Ectodermal cell (in vitro differentiated cells): ENCODE results near the gene EFEMP2.
"Not testable (repeated sequence)": the region's sequence is repeated elsewhere in the genome, so short reads cannot be mapped to it uniquely, and the experiment has no call there.

ENCODE experiments used
- H3K27ac ChIP-seq: 2 replicates; pipeline ENCODE4 v1.7.0; 2013; ENCODE audit warnings: mild to moderate bottlenecking, low read depth, low read length; ENCODE audit not compliant: insufficient read depth, poor library complexity, severe bottlenecking
- H3K27me3 ChIP-seq: 2 replicates; pipeline ENCODE4 v1.7.0; 2013; ENCODE audit warnings: mild to moderate bottlenecking, low read length; ENCODE audit not compliant: insufficient read depth, control insufficient read depth, poor library complexity, severe bottlenecking
- H3K36me3 ChIP-seq: one replicate; pipeline ENCODE4 v1.7.0; 2013; ENCODE audit warnings: low read length; ENCODE audit not compliant: control insufficient read depth, insufficient read depth
- H3K4me1 ChIP-seq: one replicate; pipeline ENCODE4 v1.7.0; 2013; ENCODE audit warnings: low read length; ENCODE audit not compliant: control insufficient read depth, insufficient read depth
- H3K4me3 ChIP-seq: 2 replicates; pipeline ENCODE4 v1.7.0; 2013; ENCODE audit warnings: low read depth, low read length, control low read depth; ENCODE audit not compliant: insufficient read depth
- H3K9me3 ChIP-seq: 2 replicates; pipeline ENCODE4 v1.7.0; 2013; ENCODE audit warnings: mild to moderate bottlenecking, low read length, moderate library complexity; ENCODE audit not compliant: control insufficient read depth
- WGBS, 2 experiments: methylation state at CpG; one replicate each; pipeline ENCODE4 v1.1.7; 2013; ENCODE audit warnings: missing lambda C conversion rate in 2 of 2; 5-methylcytosine and 5-hydroxymethylcytosine counted together

EFEMP2 gene

GRCh38 chr11:65853246-65853979, 19.2 kb downstream of the EFEMP2 start:
- Histone ChIP-seq H3K4me1 (no peaks in the 10 kb centered on the region), H3K27ac (no peak overlapping the region), H3K27me3 (no peaks in the 10 kb centered on the region), H3K4me3 (no peak overlapping the region), H3K36me3 (peaks cover 41% of the 10 kb centered on the region), H3K9me3 (no peaks in the 10 kb centered on the region)
- 94 to 97% methylated on average over 6 of the region's 6 CpGs for WGBS, 2 experiments

GRCh38 chr11:65852508-65853245, 19.9 kb downstream of the EFEMP2 start:
- Histone ChIP-seq H3K36me3 (peaks cover 41% of the 10 kb centered on the region), H3K4me3 (no peak overlapping the region)
- WGBS, 2 experiments: 96 to 97% methylated on average over 33 of the region's 33 CpGs

GRCh38 chr11:65851811-65852507, 20.6 kb downstream of the EFEMP2 start:
- no peaks in the 10 kb centered on the region for H3K9me3 ChIP-seq
- H3K4me1 ChIP-seq: no peaks in the 10 kb centered on the region
- no peak overlapping the region for H3K4me3 ChIP-seq
- H3K27ac ChIP-seq: no peak overlapping the region
- H3K36me3 ChIP-seq: peaks cover 41% of the 10 kb centered on the region
- H3K27me3 ChIP-seq: no peaks in the 10 kb centered on the region
- 93 to 94% methylated on average over 10 of the region's 10 CpGs for WGBS, 2 experiments

More at GRCh38 chr11:65852508-65853245, 19.9 kb downstream of the EFEMP2 start:
- no peaks in the 10 kb centered on the region for H3K9me3 ChIP-seq
- peak overlapping the region; percentile 16 for H3K27ac ChIP-seq
- no peaks in the 10 kb centered on the region for H3K4me1 ChIP-seq
- H3K27me3 ChIP-seq: no peaks in the 10 kb centered on the region

GRCh38 chr11:65851083-65851579, 21.5 kb downstream of the EFEMP2 start:
- Histone ChIP-seq H3K9me3 (no peaks in the 10 kb centered on the region), H3K4me1 (no peaks in the 10 kb centered on the region), H3K36me3 (peaks cover 41% of the 10 kb centered on the region), H3K27ac (no peak overlapping the region), H3K4me3 (no peak overlapping the region), H3K27me3 (no peaks in the 10 kb centered on the region)
- 92 to 95% methylated on average over 14 of the region's 14 CpGs for WGBS, 2 experiments

- Histone ChIP-seq H3K36me3 (peaks cover 34% of the 10 kb centered on the region), H3K27ac (no peak overlapping the region), H3K4me3 (no peak overlapping the region), H3K4me1 (no peaks in the 10 kb centered on the region), H3K27me3 (no peaks in the 10 kb centered on the region), H3K9me3 (no peaks in the 10 kb centered on the region)
- 91% methylated on average over 20 of the region's 20 CpGs for WGBS, 2 experiments
Measured at GRCh38 chr11:65850217-65851082, 22.1 kb downstream of the EFEMP2 start.

GRCh38 chr11:65849771-65850216, 22.8 kb downstream of the EFEMP2 start:
- Histone ChIP-seq H3K36me3 (peaks cover 28% of the 10 kb centered on the region), H3K27me3 (no peaks in the 10 kb centered on the region), H3K9me3 (no peaks in the 10 kb centered on the region), H3K27ac (no peak overlapping the region), H3K4me1 (no peaks in the 10 kb centered on the region), H3K4me3 (no peak overlapping the region)
- WGBS, 2 experiments: 76% methylated on average over 16 of the region's 16 CpGs

GRCh38 chr11:65849366-65849765, 23.2 kb downstream of the EFEMP2 start:
- WGBS, 2 experiments: 82 to 83% methylated on average over 8 of the region's 8 CpGs
- Histone ChIP-seq H3K27me3 (no peaks in the 10 kb centered on the region), H3K4me3 (no peak overlapping the region), H3K4me1 (no peaks in the 10 kb centered on the region), H3K27ac (no peak overlapping the region), H3K9me3 (no peaks in the 10 kb centered on the region), H3K36me3 (peaks cover 23% of the 10 kb centered on the region)

- not testable (repeated sequence) for H3K9me3 ChIP-seq, H3K27me3 ChIP-seq, H3K4me1 ChIP-seq, H3K27ac ChIP-seq, H3K4me3 ChIP-seq
- WGBS, 2 experiments: 76 to 77% methylated on average over 7 of the region's 7 CpGs
- H3K36me3 ChIP-seq: peaks cover 16% of the 10 kb centered on the region
Measured at GRCh38 chr11:65848693-65849092, 23.9 kb downstream of the EFEMP2 start.

- Histone ChIP-seq H3K36me3 (peaks cover 10% of the 10 kb centered on the region), H3K4me3 (no peak overlapping the region), H3K27me3 (no peaks in the 10 kb centered on the region), H3K9me3 (no peaks in the 10 kb centered on the region), H3K27ac (no peak overlapping the region), H3K4me1 (no peaks in the 10 kb centered on the region)
- WGBS, 2 experiments: 86 to 88% methylated on average over 3 of the region's 3 CpGs
Measured at GRCh38 chr11:65847746-65848145, 24.9 kb downstream of the EFEMP2 start.
